ENCODE data around the gene KCNQ1.

The KCNQ1 gene

DNA sequence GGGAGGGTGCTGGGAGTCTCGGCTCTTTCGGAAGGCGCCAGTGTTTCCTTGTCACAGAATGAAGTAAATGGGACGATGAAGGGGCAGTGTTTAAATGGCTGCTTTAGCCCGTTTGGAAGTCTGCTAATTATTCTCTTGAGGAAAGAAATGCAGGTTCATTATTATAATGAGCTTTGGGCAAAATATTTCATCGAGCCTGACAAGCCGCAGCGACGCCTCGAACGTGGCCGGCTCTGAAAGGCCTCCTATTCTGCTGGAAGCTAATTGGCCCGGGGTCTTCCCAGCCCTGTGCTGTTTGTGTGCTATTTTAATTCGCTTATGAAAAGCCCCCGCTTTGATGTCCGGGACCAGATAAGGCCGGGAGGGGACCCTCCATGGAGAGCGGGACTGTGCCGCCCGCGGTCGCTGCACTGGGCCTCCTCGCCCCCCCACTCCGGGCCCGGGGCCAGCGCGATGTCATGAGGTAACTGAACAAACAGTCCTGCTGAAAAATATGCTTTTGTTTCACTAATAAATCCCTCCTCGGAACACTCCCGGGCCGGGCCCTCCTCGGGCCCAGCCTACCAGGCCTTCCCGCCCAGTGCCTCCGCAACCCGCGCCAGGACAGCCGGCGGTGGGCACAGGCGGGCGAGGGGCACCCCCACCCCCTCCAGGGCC is 362.3 kb downstream of the KCNQ1 start:
- Histone ChIP-seq H3K4me3 (ENCODE audit: low read depth, low read length) (no peak overlapping the region), H3K27me3 (no peaks in the 10 kb centered on the region), H3K9me3 (no peaks in the 10 kb centered on the region), H3K4me1 (no peaks in the 10 kb centered on the region), H3K36me3 (no peaks in the 10 kb centered on the region)
- TF ChIP-seq, protein P1, sequence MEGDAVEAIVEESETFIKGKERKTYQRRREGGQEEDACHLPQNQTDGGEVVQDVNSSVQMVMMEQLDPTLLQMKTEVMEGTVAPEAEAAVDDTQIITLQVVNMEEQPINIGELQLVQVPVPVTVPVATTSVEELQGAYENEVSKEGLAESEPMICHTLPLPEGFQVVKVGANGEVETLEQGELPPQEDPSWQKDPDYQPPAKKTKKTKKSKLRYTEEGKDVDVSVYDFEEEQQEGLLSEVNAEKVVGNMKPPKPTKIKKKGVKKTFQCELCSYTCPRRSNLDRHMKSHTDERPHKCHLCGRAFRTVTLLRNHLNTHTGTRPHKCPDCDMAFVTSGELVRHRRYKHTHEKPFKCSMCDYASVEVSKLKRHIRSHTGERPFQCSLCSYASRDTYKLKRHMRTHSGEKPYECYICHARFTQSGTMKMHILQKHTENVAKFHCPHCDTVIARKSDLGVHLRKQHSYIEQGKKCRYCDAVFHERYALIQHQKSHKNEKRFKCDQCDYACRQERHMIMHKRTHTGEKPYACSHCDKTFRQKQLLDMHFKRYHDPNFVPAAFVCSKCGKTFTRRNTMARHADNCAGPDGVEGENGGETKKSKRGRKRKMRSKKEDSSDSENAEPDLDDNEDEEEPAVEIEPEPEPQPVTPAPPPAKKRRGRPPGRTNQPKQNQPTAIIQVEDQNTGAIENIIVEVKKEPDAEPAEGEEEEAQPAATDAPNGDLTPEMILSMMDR (IDR thresholded peaks at IDR 0.05; ENCODE audit: low read depth, low read length), result no peak
- peak; percentile 9 for DNase-seq

DNA sequence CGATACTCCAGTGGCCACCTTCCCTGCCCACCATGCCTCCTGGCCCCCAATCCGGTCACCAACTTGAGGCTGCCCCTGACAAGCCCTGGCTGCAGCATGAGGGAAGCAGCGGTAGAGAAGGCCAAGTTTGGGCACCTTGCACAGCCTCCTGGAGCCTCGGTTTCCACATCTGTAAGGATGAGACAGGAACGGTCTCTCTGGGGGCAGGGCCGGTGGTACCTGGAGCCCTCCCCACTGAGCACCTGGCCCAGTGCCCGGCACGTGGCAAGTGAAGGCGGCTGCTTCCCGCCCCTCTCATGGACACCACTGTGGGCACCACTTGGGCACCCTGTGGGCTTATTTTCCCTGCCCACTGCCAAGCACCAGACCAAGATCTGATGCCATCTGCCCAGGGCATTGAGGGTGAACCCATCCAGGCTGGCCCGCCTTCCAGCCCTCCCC is 363.0 kb downstream of the KCNQ1 start:
- TF ChIP-seq, protein P1 (IDR thresholded peaks at IDR 0.05; ENCODE audit: low read depth, low read length), result no peak
- no peak overlapping the region for H3K4me3 ChIP-seq (ENCODE audit: low read depth, low read length)
- no peaks in the 10 kb centered on the region for H3K36me3 ChIP-seq
- H3K9me3 ChIP-seq, result no peaks in the 10 kb centered on the region
- H3K27me3 ChIP-seq, result no peaks in the 10 kb centered on the region
- peak; percentile 5 for DNase-seq
- H3K4me1 ChIP-seq, result no peaks in the 10 kb centered on the region

DNA sequence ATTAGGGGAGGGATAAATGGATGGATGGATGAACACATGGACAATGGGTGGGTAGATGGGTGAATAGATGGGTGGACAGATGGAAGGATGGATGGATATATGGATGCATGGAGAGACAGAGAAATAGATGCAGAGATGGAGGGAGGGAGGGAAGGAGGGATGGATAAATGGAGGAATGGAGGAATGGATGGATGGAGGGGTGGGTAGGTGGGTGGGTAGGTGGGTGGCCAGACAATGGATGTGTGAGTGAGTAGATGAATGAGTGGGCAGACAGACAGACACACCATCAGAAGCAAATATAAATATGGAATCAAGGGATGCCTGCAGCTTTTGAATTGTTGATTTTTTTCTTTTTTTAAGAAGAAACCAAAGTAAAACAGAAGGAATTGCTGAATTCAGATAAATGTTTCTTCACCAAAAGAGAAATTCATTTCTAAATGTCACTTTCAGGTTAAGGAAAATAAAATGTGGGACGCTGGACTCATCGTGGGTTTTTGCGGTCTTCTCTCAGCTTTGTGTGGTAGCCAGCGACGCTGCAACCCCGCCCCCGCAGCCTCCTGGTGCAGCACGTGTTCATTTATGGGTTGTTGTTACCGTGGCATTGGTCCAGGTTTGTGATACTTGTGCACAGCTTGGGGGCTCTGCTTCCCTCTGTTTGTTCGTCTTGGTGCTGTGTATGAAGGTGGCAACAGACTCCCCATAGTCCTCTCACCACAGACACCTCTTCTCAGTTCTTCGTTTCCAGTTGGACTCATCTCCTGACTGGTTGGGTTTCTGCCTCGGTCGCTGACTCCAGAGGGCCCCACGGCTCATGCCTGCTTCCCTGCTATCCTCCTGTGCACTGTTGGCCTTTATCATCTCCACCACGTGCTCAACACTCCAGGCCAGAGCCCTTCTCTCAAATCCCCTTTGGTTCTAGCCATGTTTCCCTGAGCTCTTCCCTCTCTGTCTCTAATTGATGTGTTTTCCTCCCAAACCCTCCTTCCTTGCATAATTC is 364.3 kb downstream of the KCNQ1 start:
- no peaks in the 10 kb centered on the region for H3K36me3 ChIP-seq
- H3K4me3 ChIP-seq (ENCODE audit: low read depth, low read length), result no peak overlapping the region
- H3K4me1 ChIP-seq, result no peaks in the 10 kb centered on the region
- no peaks in the 10 kb centered on the region for H3K27me3 ChIP-seq
- H3K9me3 ChIP-seq, result no peaks in the 10 kb centered on the region
- DNase-seq, result no peak
- TF ChIP-seq, protein P1 (IDR thresholded peaks at IDR 0.05; ENCODE audit: low read depth, low read length), result no peak

DNA sequence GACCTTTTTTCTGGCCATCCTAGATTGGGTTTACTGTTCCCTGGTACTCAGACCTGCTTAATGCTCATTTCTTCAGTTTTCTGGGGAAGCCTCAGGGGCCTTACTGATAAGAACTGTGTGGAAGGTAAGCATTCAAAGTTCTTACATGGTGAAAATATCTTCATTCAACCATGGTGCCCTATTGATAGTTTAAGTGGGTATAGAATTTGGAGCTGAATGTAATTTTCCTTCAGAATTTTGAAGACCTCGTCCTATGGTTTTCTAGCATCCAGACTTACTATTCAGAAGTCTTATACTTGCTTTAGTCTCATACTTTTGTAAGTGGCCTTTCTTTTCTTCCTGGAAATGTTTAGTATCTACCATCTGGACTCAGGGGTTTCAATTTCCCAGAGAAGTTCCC is 365.0 kb downstream of the KCNQ1 start:
- Histone ChIP-seq H3K9me3 (no peaks in the 10 kb centered on the region), H3K4me1 (no peaks in the 10 kb centered on the region), H3K36me3 (no peaks in the 10 kb centered on the region), H3K4me3 (ENCODE audit: low read depth, low read length) (no peak overlapping the region), H3K27me3 (no peaks in the 10 kb centered on the region)
- no peak for DNase-seq
- TF ChIP-seq, protein P1 (IDR thresholded peaks at IDR 0.05; ENCODE audit: low read depth, low read length), result no peak

DNA sequence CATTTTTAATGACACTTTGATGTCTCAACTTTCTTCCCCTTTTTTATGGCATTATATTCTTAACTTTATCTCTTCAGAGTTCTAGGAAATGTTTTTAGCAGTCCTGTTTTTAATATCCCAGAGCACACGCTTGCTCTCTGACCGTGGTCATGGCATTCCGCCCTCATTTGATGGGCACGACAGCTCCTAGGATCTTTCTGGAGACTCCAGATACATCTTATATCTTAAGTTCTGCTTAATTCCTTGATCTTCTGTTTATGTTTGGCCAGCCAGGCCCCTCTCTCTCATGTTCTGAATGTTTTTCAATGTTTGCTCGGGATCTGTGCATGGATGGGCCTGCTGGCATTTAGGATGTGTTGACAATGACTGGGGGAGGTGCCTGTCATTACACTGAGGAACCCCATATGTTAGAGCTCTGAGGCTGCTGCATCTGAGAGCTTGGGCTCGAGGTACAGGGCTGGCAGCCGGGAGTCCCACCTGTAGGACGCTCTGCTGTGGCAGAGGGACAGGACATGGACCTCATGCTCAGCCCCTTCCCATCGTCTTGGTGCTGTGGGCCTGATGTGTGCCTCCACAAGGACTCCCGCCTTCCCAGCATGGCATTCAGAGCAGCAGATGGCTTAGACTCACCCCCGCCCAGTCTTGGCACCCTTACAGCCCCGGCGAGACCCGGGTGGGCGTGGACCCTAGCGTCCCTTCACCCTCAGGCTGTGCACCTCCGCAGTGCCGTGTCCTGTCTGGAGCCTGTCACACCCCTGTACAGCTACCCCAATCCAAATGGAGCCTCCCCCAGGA is 365.8 kb downstream of the KCNQ1 start:
- no peaks in the 10 kb centered on the region for H3K4me1 ChIP-seq
- no peak overlapping the region for H3K4me3 ChIP-seq (ENCODE audit: low read depth, low read length)
- no peaks in the 10 kb centered on the region for H3K36me3 ChIP-seq
- DNase-seq, result no peak
- no peaks in the 10 kb centered on the region for H3K27me3 ChIP-seq
- TF ChIP-seq, protein P1 (IDR thresholded peaks at IDR 0.05; ENCODE audit: low read depth, low read length), result no peak
- H3K9me3 ChIP-seq, result no peaks in the 10 kb centered on the region

All from BE2C (cell line).